NT2/D1 (cell line): ENCODE measurements around the gene CASK.

Source experiments
- DNase-seq: peaks from one replicate; pipeline ENCODE4 v3.0.0-alpha.2; 2011; ENCODE audit warnings: low read depth, low spot score
- H3K27me3 ChIP-seq: 2 replicates; pipeline ENCODE4 v1.6.0; 2011; ENCODE audit warnings: mild to moderate bottlenecking; ENCODE audit not compliant: insufficient read length, insufficient read depth
- H3K36me3 ChIP-seq: 2 replicates; pipeline ENCODE4 v1.6.1; 2011; ENCODE audit warnings: mild to moderate bottlenecking, low read length, mixed read lengths; ENCODE audit not compliant: insufficient read depth, insufficient read length
- H3K4me1 ChIP-seq: 2 replicates; pipeline ENCODE4 v1.5.1; 2011; ENCODE audit not compliant: insufficient read depth, insufficient read length
- H3K4me3 ChIP-seq: 2 replicates; pipeline ENCODE4 v1.5.1; 2011; ENCODE audit warnings: low read depth; ENCODE audit not compliant: insufficient read length
- H3K9ac ChIP-seq: 2 replicates; pipeline ENCODE4 v1.6.0; 2011; ENCODE audit warnings: low read depth; ENCODE audit not compliant: insufficient read length
- H3K9me3 ChIP-seq: 2 replicates; pipeline ENCODE4 v1.5.1; 2011; ENCODE audit warnings: mild to moderate bottlenecking, low read length; ENCODE audit not compliant: insufficient read depth
- SUZ12 ChIP-seq: IDR thresholded peaks from 2 replicates; pipeline ENCODE4 v1.6.1; 2011; ENCODE audit not compliant: insufficient read length, insufficient read depth; ENCODE audit errors: extremely low read depth
- YY1 ChIP-seq: IDR thresholded peaks from 2 replicates; pipeline ENCODE4 v1.6.1; 2011; ENCODE audit not compliant: insufficient read length, insufficient read depth
- ZNF274 ChIP-seq: IDR thresholded peaks from 2 replicates; pipeline ENCODE4 v1.6.1; 2011; ENCODE audit warnings: mild to moderate bottlenecking, low read depth, low read length

Gene CASK

GRCh38 chrX:41761702-41762101 is 161.7 kb downstream of the CASK start:
- Histone ChIP-seq H3K9ac (no peak overlapping the region), H3K4me3 (no peak overlapping the region), H3K4me1 (no peaks in the 10 kb centered on the region), H3K27me3 (no peaks in the 10 kb centered on the region), H3K36me3 (no peaks in the 10 kb centered on the region), H3K9me3 (no peaks in the 10 kb centered on the region)
- TF ChIP-seq YY1 (no peak), ZNF274 (no peak), SUZ12 (no peak)
- DNase-seq = no peak

GRCh38 chrX:41761169-41761568 is 162.2 kb downstream of the CASK start:
- H3K4me3 ChIP-seq = no peak overlapping the region
- no peak for DNase-seq
- H3K36me3 ChIP-seq = no peaks in the 10 kb centered on the region
- TF ChIP-seq YY1 (no peak), SUZ12 (no peak), ZNF274 (no peak)
- H3K4me1 ChIP-seq = no peaks in the 10 kb centered on the region
- no peak overlapping the region for H3K9ac ChIP-seq
- H3K27me3 ChIP-seq = no peaks in the 10 kb centered on the region
- H3K9me3 ChIP-seq = no peaks in the 10 kb centered on the region

GRCh38 chrX:41759817-41760216 is 163.5 kb downstream of the CASK start:
- peak; percentile 23 for DNase-seq

GRCh38 chrX:41758401-41758800 is 165.0 kb downstream of the CASK start:
- DNase-seq = no peak
- TF ChIP-seq YY1 = no peak
- no peak for TF ChIP-seq ZNF274
- no peak for TF ChIP-seq SUZ12
- no peaks in the 10 kb centered on the region for H3K27me3 ChIP-seq
- no peaks in the 10 kb centered on the region for H3K9me3 ChIP-seq
- no peak overlapping the region for H3K9ac ChIP-seq
- no peaks in the 10 kb centered on the region for H3K36me3 ChIP-seq
- H3K4me1 ChIP-seq = no peaks in the 10 kb centered on the region
- no peak overlapping the region for H3K4me3 ChIP-seq

More at GRCh38 chrX:41759817-41760216, 163.5 kb downstream of the CASK start:
- Histone ChIP-seq H3K27me3 (no peaks in the 10 kb centered on the region), H3K9ac (no peak overlapping the region), H3K4me1 (no peaks in the 10 kb centered on the region), H3K9me3 (no peaks in the 10 kb centered on the region), H3K4me3 (no peak overlapping the region), H3K36me3 (no peaks in the 10 kb centered on the region)
- TF ChIP-seq ZNF274 (no peak), SUZ12 (no peak), YY1 (no peak)

- H3K36me3 ChIP-seq = no peaks in the 10 kb centered on the region
- H3K4me1 ChIP-seq = no peaks in the 10 kb centered on the region
- H3K9ac ChIP-seq = no peak overlapping the region
- DNase-seq = no peak
- no peak for TF ChIP-seq YY1
- no peak for TF ChIP-seq ZNF274
- no peak for TF ChIP-seq SUZ12
- no peaks in the 10 kb centered on the region for H3K9me3 ChIP-seq
- H3K27me3 ChIP-seq = no peaks in the 10 kb centered on the region
- no peak overlapping the region for H3K4me3 ChIP-seq
These were observed 172.6 kb downstream of the CASK start for GRCh38 chrX:41750716-41751115.

GRCh38 chrX:41739871-41740270 is 183.5 kb downstream of the CASK start:
- TF ChIP-seq ZNF274 = no peak
- TF ChIP-seq SUZ12 = no peak
- no peak for TF ChIP-seq YY1
- DNase-seq = no peak
- Histone ChIP-seq H3K9ac (no peak overlapping the region), H3K4me1 (no peaks in the 10 kb centered on the region), H3K4me3 (no peak overlapping the region), H3K9me3 (no peaks in the 10 kb centered on the region), H3K36me3 (peaks cover 8% of the 10 kb centered on the region), H3K27me3 (no peaks in the 10 kb centered on the region)

- Histone ChIP-seq H3K4me1 (no peaks in the 10 kb centered on the region), H3K4me3 (no peak overlapping the region), H3K27me3 (no peaks in the 10 kb centered on the region), H3K9ac (no peak overlapping the region), H3K9me3 (no peaks in the 10 kb centered on the region), H3K36me3 (no peaks in the 10 kb centered on the region)
- TF ChIP-seq SUZ12 (no peak), ZNF274 (no peak), YY1 (no peak)
- no peak for DNase-seq
These were observed 186.3 kb downstream of the CASK start for GRCh38 chrX:41737065-41737464.

GRCh38 chrX:41734530-41734929 is 188.8 kb downstream of the CASK start:
- H3K4me1 ChIP-seq = no peaks in the 10 kb centered on the region

More at GRCh38 chrX:41734530-41734929, 188.8 kb downstream of the CASK start:
- no peak for DNase-seq
- no peak overlapping the region for H3K4me3 ChIP-seq
- no peaks in the 10 kb centered on the region for H3K27me3 ChIP-seq
- no peak overlapping the region for H3K9ac ChIP-seq
- H3K9me3 ChIP-seq = no peaks in the 10 kb centered on the region
- TF ChIP-seq YY1 (no peak), ZNF274 (no peak), SUZ12 (no peak)
- H3K36me3 ChIP-seq = no peaks in the 10 kb centered on the region
